GM23248 (cell line): ENCODE measurements around the gene PRSS16.

Experiments used
- EZH2 ChIP-seq: fragments of 200-600 bp; sonication (generic); IDR thresholded peaks from 2 replicates; pipeline ENCODE4 v1.6.1; 2018; ENCODE audit warnings: antibody characterized with exemption, mild to moderate bottlenecking; ENCODE audit not compliant: insufficient read depth, poor library complexity, severe bottlenecking
- EZH2phosphoT487 ChIP-seq: fragments of 200-600 bp; sonication (generic); IDR thresholded peaks from 2 replicates; pipeline ENCODE4 v1.6.1; 2018; ENCODE audit warnings: antibody characterized with exemption, moderate library complexity, mild to moderate bottlenecking, low read depth; ENCODE audit not compliant: insufficient read depth

- no peak for TF ChIP-seq EZH2
- no peak for TF ChIP-seq EZH2phosphoT487
Observed at GRCh38 chr6:27279513-27280063, 32.1 kb downstream of the PRSS16 start.
